GM21360 (cell line): ENCODE results near the gene NETO1.

Experiments
- ATAC-seq: cut with Tn5 transposase; IDR thresholded peaks from one replicate; pipeline ENCODE4 v1.9.1; 2021; ENCODE audit warnings: mild to moderate bottlenecking, moderate library complexity; ENCODE audit not compliant: unreplicated experiment

The NETO1 gene, protein sequence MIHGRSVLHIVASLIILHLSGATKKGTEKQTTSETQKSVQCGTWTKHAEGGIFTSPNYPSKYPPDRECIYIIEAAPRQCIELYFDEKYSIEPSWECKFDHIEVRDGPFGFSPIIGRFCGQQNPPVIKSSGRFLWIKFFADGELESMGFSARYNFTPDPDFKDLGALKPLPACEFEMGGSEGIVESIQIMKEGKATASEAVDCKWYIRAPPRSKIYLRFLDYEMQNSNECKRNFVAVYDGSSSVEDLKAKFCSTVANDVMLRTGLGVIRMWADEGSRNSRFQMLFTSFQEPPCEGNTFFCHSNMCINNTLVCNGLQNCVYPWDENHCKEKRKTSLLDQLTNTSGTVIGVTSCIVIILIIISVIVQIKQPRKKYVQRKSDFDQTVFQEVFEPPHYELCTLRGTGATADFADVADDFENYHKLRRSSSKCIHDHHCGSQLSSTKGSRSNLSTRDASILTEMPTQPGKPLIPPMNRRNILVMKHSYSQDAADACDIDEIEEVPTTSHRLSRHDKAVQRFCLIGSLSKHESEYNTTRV

DNA sequence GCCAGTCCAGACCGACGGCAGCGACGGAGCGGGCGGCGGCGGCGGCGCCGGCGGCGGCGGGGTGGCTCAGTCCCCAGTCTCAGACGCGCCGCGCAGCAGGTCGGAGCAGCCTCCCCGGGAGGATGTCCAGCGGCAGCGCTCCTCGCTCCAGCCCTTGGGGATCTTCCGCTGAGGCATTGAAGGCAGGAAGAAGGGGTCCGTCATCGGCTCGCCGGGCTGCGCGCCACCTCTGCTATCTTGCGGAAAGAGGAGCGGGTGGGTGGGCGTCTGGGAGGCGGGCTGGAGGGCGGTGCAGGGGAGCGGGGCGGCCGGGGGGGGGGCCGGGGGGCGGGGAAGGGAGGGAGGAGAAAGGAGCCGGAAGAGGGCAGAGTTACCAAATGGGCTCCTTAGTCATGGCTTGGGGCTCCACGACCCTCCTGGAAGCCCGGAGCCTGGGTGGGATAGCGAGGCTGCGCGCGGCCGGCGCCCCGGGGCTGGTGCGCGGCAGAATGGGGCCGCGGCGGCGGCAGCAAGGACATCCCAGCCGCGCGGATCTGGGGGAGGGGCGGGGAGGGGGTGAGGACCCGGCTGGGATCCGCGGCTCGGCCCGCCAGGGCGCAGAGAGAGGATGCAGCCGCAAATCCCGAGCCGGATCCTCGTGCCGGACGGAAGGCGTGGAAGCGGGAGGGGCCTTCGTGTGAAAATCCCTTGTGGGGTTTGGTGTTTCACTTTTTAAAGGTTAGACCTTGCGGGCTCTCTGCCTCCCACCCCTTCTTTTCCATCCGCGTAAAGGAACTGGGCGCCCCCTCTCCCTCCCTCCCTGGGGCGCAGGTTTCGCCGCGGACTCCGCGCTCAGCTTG lies at the start of gene NETO1:
NETO1 (minus strand) TSS at position 242 of the 839 bp plus-strand sequence. CDS start 696 bp downstream, outside the sequence.
- no peak for ATAC-seq

DNA sequence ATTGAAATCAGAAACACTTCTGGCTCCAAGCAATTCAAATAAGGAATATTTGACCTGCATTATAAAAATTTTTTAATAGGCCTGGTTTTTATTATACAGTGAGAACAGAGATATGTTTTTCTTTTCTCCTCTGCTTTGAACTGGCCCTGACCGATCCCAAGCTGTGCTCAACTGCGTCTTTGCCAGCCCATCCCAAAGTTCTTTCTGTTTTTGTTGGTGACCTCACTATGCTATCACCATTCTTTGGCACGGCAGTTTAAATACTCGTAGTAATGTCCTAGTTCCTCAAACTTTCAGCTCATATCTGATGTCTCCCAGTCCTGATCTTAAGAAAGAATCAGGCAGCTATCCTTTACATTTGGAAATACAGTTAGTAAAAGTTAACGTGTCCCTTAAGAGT lies 42.3 kb upstream of the NETO1 start:
- no peak for ATAC-seq

DNA sequence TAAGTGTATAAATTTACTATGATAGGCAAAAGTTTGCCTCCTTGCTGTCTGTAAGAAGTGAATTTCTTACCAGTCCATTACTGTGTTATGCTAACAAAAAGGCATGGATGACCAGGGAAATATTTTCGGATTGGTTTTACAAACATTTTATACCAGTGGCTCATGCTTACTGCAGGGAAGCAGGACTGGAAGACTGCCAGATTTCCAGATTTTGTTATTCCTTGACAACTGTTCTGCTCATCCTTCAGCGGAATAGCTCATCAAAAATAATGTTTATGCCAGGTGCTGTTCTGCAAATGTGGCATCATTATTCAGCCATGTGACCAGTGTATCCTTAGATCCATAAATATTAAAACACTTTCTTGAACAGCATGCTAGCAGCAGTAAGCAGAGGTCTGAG lies 40.4 kb upstream of the NETO1 start:
- no peak for ATAC-seq

DNA sequence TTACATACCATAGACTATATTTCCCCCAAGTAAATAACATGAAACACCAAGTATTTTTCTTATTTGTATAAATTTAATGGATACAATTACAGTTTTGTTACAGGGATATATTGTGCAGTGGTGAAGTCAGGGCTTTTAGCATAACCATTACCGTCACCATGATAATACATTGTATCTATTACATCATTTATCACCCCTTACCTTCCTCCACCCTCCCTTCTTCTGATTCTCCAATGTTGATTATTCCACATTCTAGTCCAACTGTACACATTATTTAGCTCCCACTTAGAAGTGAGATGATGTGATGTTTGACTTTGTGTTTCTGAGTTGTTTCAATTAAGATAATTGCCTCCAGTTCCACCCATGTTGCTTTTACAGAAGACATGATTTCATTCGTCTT lies 35.2 kb upstream of the NETO1 start:
- no peak for ATAC-seq

DNA sequence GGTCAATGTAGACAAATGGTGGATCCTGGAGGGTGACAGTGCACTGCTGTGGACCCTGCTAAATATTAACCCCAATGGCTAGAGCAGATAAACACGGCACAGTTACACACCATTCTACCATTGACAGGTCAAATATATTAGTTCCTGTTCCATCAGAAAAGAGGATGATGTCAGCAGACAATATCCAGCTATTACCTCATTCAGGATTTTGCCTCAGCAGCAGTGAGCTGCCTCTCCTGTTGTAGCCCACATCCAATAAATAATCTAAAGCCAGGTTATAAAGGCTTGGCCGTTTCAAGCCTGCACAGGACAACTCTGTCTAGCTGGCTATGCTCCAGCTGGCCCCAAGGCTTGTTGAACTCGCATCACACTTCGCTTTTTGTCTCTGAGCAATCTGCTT lies 31.6 kb upstream of the NETO1 start:
- ATAC-seq = no peak

DNA sequence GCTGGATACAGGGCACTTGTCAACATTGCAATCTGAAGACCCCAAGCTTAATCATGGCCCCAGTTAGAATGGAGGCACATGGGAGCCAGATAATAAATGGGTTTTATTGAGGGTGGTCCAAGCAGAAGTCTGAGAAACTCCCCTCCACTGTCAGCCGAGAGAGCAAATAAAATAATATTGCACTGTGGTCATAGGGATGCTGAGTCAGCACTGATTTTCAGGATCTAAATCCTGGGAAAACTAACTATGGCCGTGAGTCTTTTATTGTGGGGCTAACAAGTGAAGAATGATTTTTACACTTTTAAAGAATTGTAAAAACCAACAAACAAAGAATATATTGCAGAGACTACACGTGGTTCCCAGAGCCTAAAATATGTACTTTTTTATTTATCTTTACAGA lies 31.1 kb upstream of the NETO1 start:
- ATAC-seq = no peak

DNA sequence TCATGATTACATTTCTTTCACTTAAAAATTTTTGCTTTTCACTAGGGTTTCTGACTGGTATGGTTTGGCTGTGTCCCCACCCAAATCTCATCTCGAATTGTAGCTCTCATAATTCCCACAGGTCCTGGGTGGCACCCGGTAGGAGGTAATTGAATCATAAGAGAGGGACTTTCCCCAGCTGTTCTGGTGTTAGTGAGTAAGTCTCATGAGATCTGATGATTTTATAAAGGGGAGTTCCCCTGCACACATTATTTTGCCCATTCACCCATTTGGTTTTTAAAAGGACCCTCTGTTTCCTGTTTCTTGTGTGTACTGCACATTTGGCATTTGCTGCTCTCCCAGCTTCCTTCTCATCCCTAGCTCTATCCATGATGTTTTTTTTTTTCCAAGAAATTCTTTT lies 27.8 kb upstream of the NETO1 start:
- ATAC-seq = no peak

DNA sequence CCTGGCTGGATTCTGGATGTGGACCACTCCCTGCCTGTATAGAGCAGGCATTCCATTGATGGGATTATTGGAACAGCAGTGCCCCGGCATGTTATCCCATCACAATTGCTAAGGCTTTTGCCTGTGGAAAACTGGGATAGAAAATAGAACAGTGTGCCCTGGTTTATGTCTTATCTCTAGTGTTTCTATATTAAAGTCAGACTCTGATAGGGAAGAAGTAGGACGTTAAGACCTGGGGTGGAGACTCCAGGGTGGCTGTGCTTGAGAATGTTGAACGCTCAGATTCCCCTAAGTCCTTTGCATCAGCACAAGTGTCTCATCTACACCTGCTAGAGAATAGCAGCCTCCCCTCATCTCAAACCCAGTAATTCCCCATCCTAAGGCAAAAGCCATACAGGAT lies 10.8 kb upstream of the NETO1 start:
- ATAC-seq = no peak

DNA sequence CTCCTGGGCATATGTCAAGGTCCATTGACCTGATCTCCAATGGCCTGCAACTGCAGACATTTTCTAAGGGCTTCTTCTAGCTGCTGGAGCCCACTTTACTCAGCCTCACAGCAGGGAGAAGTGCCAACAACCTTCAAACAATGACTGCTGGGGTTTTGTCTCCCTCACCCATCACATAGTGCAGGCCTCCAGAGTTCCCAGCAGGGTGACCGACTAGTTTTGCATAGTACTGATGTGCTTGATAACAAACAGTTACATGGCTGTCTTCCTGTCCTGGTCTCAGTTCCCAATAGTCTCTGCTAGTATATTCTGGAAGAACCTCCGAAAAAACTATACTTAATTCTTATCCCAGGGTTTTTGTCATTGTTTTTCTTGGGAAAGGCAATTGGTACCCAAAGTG lies 10.4 kb upstream of the NETO1 start:
- no peak for ATAC-seq

DNA sequence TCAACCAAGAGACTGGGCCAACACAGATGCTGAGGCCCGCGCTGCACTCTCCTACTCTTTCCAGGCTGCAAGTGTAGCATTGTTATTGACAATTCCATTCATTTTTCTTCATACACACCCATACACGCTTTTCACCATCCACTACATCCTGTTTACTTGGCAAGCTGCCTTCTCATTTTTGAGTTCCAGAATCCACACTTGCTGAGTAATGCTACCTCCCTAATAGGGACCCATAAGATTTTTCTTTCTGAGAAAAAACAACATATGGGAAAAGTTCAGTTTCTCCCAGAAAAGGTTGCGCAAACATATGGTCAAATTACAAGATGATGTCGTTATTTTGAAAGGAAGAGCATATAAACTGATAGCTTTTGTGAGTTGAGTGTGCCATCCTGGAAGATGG lies 3.3 kb upstream of the NETO1 start:
- no peak for ATAC-seq

DNA sequence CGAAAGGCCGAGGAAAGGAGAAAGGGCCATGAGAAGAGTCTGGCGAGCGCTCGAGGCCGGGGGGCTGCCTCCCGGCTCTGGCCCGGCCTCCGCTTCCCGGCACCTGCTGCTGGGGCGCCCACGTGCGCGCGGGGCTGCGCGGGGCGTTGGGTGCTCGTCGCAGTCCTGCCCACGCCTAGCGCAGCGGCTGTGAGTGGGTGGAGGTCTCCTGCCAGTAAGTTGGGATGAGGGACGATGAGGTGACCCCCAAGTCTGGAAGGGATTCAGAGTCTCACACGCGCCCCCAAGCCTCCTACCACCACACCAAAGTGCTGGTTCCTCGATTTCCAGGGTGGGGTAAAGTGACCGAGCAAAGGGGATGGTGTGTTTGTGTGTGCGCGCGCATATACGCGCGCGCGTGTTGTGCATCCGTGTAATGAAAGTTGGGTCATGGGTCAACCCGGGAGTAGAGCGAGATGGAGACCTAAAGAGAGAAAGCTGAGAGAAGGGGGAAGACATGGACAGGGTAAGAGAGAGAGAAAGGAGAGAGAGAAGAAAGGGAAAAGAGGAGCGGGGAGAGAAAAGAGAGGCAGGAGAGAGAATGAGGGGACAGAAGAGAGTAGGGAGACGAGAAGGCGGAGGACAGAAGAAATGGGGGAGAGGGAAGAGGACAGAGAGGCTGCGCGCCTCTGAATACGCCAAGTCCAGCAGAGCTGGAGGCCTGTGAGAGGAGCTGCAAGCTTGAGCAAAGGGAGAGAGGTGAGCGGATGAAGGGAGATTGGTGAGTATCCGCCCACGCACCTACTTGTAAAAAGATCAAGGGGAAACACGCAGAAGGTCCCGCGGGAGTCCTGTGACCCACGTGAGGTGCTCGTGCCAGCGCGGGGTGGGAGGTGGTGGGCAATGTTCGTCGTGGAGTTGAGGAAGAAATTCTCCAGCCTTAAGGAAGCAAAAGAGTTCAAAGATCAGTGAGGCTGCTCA lies 1.7 kb upstream of the NETO1 start:
- ATAC-seq = no peak

DNA sequence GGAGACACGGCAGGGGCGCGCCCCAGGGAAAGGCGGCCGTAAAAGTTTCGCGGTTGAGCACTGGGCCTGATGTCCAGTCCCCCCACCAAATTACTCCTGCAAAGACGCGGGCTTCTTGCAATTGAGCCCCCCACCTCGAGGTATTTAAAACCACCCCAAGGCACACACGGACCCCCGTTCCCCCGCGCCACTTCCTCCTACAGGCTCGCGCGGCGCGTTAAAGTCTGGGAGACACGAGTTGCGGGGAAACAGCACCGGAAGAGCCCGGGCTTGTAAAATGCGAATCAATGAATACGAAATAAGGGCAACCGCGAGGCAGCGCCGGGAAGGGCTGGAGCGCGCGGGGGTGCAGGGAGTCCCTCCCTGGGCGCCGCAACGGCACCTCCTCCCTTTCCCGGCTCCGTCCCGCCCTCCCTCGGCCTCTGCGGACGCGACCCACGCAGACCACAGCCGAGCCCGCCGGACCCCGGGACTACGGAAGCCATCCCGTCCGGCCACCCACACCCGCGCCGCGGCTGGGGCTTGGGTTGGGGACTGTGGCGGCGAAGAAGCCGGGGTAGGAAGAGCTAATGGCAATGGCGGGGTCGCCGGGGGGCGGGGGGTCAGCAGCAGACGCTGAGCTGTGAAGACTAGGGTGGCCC lies 918 bp upstream of the NETO1 start:
- no peak for ATAC-seq

DNA sequence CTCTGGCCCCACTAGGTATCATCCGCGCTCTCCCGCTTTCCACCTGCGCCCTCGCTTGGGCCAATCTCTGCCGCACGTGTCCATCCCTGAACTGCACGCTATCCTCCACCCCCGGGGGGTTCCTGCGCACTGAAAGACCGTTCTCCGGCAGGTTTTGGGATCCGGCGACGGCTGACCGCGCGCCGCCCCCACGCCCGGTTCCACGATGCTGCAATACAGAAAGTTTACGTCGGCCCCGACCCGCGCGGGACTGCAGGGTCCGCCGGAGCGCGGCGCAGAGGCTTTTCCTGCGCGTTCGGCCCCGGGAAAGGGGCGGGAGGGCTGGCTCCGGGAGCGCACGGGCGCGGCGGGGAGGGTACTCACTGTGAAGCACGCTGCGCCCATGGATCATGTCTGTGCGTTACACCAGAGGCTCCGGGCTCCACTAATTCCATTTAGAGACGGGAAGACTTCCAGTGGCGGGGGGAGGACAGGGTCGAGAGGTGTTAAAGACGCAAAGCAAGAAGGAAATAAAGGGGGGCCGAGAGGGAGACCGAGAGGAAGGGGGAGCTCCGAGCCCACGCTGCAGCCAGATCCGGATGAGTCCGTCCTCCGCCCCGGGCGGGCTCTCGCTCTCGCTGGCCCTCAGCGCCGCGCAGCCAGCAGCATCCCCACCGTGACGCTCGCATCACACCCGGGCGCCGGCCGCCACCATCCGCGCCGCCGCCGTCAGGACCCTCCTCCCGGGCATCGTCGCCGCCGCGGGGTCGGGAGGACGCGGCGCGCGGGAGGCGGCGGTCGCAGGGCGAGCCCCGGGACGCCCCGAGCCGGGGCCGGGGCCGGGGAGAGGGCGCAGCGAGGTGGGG lies 664 bp downstream of the NETO1 start:
- no peak for ATAC-seq

DNA sequence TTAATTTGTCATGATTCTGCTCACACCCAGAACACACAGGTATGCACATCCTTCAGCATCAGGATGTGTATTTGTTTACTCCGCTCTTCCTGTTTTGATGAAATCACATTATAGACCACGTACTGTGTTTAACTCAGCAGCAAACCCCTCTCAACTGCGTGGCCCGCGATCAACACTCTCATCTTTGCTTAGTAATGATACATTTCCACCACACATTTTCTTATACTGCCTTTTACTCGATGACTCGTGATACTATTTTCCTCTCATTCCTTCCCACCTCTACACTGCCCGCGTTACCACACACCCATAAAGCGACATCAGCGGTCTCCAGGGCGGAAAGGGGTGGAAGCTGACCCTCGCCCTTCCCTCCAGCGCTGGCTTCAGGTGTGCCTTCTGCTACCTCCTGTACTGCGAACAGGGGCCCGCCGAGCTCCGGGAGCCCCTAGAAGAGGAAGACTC lies 1.3 kb downstream of the NETO1 start:
- no peak for ATAC-seq

DNA sequence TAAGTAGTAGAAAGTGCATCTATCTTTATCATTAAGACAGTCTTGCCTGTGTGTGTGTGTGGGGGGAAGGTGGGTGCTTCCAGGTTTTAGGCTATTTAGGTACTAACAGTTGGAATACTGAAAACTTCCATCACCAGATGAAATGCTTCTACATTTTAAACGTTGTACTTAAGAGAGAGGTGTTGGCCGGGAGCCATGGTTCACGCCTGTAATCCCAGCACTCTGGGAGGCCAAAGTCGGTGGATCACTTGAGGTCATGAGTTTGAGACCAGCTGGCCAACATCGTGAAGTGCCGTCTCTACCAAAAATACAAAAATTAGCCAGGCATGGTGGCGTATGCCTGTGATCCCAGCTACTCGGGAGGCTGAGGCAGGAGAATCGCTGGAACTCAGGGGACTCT lies 4.0 kb downstream of the NETO1 start:
- ATAC-seq = no peak

DNA sequence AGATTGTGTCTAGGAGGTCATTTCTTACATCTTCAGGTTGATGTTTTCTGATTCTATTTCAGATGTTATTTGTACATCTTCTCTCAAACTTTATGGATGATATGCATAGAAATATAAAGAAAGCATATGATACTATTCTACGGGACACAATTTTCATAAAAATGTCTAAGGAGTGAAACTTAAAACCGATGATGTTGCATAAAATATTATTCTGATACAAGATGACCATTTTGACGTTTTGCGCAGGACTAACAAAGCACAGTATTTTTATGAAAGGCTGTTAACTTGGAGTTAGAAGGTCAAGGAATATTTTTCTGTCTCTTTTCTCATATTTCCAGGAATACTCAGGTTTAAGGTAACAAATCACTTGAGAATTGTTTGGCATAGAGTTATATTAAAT lies 8.7 kb downstream of the NETO1 start:
- no peak for ATAC-seq

DNA sequence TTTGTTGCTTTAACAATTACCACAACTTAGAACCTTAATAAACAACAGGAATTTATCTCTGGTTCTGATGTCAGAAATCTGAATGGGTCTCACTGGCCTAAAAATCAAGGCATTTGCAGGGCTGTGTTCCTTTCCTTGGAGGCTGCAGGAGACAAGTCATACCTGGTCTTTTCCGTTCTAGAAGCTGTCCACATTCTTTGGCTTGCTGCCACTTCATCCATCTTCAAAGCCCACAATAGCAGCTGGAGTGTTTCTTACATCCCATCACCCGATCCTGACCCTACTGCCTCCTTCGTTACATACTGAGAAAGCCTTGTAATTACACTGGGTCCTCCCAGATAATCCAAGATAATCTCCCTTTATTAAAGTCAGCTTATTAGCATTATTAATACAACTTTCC lies 18.1 kb downstream of the NETO1 start:
- ATAC-seq = no peak

DNA sequence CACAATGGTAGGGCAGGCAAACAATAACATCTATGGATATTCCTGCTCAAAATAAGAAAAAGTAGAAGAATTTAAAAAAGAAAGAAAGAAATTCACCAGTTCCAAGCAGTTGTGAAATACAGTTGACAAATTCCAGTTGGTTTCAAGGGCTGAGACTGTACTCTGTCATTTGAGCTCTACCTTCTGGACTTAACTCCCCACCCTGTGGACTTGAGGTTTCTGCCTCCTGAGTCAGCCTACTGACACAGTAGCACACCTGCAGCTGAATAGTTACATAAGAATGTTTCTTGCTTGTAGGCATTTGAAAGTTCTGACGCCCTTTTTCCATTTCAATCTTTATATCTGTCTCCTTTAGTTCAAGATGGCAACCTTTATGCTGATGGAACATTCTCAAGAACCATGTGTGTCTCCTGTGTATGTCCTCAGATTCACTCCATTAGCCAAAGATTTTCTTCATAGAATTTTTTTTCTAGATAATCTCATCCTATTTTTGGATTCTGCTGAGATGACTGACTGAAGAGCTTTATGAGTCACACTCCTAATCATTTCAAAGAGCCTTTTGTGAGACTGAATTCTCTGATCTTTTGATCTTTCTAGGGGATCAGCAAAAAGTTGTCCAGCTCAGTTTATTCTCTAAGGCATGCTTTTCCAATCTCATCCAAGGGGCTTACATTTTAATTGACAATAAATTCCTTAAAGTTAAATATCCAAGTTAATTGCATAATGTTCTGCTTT lies 19.1 kb downstream of the NETO1 start:
- no peak for ATAC-seq

DNA sequence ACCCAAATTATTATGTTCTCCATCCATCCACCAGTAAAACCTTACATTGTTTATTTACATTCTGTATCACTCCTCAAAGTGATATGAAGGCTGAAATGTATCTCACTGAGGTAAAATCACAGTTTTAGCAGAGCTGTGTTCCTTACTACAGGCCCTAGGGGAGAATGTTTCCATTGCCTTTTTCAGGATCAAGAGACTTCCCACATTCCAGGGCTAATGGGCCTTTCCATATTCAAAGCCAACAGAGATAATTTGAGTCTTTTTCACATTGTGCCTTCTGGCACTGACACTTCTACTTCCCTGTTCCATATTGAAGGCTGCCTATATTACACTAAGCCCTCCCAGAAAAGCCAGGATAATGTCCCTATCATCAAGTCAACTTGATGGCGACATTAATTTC lies 20.0 kb downstream of the NETO1 start:
- no peak for ATAC-seq
